ENCODE data around the gene MAN1C1.

GRCh38 chr1:25760122-25760719 is 143.6 kb downstream of the MAN1C1 start:
- TF ChIP-seq, protein P1, sequence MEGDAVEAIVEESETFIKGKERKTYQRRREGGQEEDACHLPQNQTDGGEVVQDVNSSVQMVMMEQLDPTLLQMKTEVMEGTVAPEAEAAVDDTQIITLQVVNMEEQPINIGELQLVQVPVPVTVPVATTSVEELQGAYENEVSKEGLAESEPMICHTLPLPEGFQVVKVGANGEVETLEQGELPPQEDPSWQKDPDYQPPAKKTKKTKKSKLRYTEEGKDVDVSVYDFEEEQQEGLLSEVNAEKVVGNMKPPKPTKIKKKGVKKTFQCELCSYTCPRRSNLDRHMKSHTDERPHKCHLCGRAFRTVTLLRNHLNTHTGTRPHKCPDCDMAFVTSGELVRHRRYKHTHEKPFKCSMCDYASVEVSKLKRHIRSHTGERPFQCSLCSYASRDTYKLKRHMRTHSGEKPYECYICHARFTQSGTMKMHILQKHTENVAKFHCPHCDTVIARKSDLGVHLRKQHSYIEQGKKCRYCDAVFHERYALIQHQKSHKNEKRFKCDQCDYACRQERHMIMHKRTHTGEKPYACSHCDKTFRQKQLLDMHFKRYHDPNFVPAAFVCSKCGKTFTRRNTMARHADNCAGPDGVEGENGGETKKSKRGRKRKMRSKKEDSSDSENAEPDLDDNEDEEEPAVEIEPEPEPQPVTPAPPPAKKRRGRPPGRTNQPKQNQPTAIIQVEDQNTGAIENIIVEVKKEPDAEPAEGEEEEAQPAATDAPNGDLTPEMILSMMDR (IDR thresholded peaks at IDR 0.05): peak in 1 of 6 experiments; percentile 11
- no peak for TF ChIP-seq POLR2A (IDR thresholded peaks at IDR 0.05)
